Measurements from ENCODE around the gene FZD7. TPM values are rescaled to one million over a fixed set of nuclear protein-coding genes. Genes with fewer than 3 reads are reported as not detected.

The FZD7 gene
- total RNA-seq, 1 experiment from 2014 or later = 302 TPM

- peak overlapping the region; percentile 23 for H3K18ac ChIP-seq (ENCODE audit: insufficient read length, low read depth, low read length)
- H4K91ac ChIP-seq (ENCODE audit: insufficient read length, low read depth, low read length) = no peak overlapping the region
- no peak overlapping the region for H2BK120ac ChIP-seq (ENCODE audit: low read depth, low read length, poor library complexity, severe bottlenecking)
- peak overlapping the region; percentile 93 for H3K9ac ChIP-seq (ENCODE audit: extremely low read depth, insufficient read length, low read length)
- no peak overlapping the region for H2BK15ac ChIP-seq (ENCODE audit: low read depth, low read length)
- no peaks in the 10 kb centered on the region for H4K20me1 ChIP-seq (ENCODE audit: control insufficient read depth, insufficient read depth, insufficient read length)
- H3K23me2 ChIP-seq (ENCODE audit: insufficient read length, low read depth, low read length, poor library complexity, severe bottlenecking) = peaks cover 16% of the 10 kb centered on the region
- no peak overlapping the region for H3K4ac ChIP-seq (ENCODE audit: low read depth, low read length)
- no peaks in the 10 kb centered on the region for H3K9me3 ChIP-seq (ENCODE audit: control insufficient read depth, low read depth, low read length)
- H3T11ph ChIP-seq (ENCODE audit: low read length) = no peak overlapping the region
- H3K4me2 ChIP-seq (ENCODE audit: insufficient read depth, insufficient read length, low read length) = peak overlapping the region; percentile 83
- H2BK12ac ChIP-seq (ENCODE audit: insufficient read length, low read depth, low read length) = no peak overlapping the region
- no peak overlapping the region for H3K56ac ChIP-seq (ENCODE audit: insufficient read length, low read depth, low read length)
- no peak for DNase-seq
- peaks cover 39 to 46% of the 10 kb centered on the region in 2 experiments for H3K4me1 Mint-ChIP-seq
- no peak overlapping the region for H4K5ac ChIP-seq (ENCODE audit: insufficient read length, low read depth, low read length)
- peaks cover 0 to 4% of the 10 kb centered on the region in 2 experiments; a peak in 2 of 5 replicates for H3K9me3 Mint-ChIP-seq
- H3K36me3 Mint-ChIP-seq (ENCODE audit: insufficient read depth in 1 of 3, low read depth in 3 of 3) = peaks cover 12 to 21% (median 12%) of the 10 kb centered on the region in 3 experiments
- peaks cover 39% of the 10 kb centered on the region; the same call in 1 of the 2 replicates for H3K79me2 ChIP-seq (ENCODE audit: insufficient read depth, low read length)
- no peak overlapping the region for H3K23ac ChIP-seq (ENCODE audit: insufficient read length, low read depth, low read length)
- no peaks in the 10 kb centered on the region for H3K79me1 ChIP-seq (ENCODE audit: insufficient read depth, low read depth, low read length, poor library complexity, severe bottlenecking)
- H3K4me1 ChIP-seq (ENCODE audit: insufficient read depth, low read length) = peaks cover 3% of the 10 kb centered on the region
- H4K8ac ChIP-seq (replicated peaks; ENCODE audit: insufficient read length, low read depth, low read length) = no peak overlapping the region
- no peak overlapping the region for H3K4me3 Mint-ChIP-seq
- no peak for TF ChIP-seq CTCF (conservative IDR thresholded peaks at IDR 0.05)
- H2AK5ac ChIP-seq (ENCODE audit: insufficient read length, low read length) = no peak overlapping the region
- no peaks in the 10 kb centered on the region; the same call in 1 of the 2 replicates for H3K27me3 Mint-ChIP-seq (ENCODE audit: low read depth)
- no peak overlapping the region for H2BK5ac ChIP-seq (ENCODE audit: insufficient read length, low read length)
- H3K27me3 ChIP-seq (ENCODE audit: insufficient read depth, low read length) = no peaks in the 10 kb centered on the region
- H2BK20ac ChIP-seq (ENCODE audit: low read depth, low read length, poor library complexity, severe bottlenecking) = no peak overlapping the region
- H3K14ac ChIP-seq (ENCODE audit: insufficient read depth, low read length) = peak overlapping the region; percentile 74
- no peak overlapping the region for H3K27ac ChIP-seq (ENCODE audit: insufficient read length, low read depth, low read length)
- WGBS (ENCODE audit: extremely low coverage, insufficient read length, low lambda C conversion rate) = no CpG with 5 or more reads among the region's 32 CpGs
- H3K27ac Mint-ChIP-seq = no peak overlapping the region
- H2AFZ ChIP-seq (ENCODE audit: low read length) = no peak overlapping the region
Observed at GRCh38 chr2:202035941-202036372, 2.3 kb downstream of the FZD7 start.

Data from H9 (cell line).